GM18517 (cell line): ENCODE measurements around the gene SCN1A.
"Not testable (repeated sequence)": the region's sequence is repeated elsewhere in the genome, so short reads cannot be mapped to it uniquely, and the experiment has no call there.

ENCODE experiments used
- ATAC-seq: cut with Tn5 transposase; IDR thresholded peaks from one replicate; pipeline ENCODE4 v1.9.1; 2021; ENCODE audit warnings: mild to moderate bottlenecking, moderate library complexity; ENCODE audit not compliant: unreplicated experiment

Gene SCN1A

GRCh38 chr2:165990846-165991245, 137.0 kb downstream of the SCN1A start:
- ATAC-seq = no peak

GRCh38 chr2:165989851-165990250, 138.0 kb downstream of the SCN1A start:
- ATAC-seq = no peak

GRCh38 chr2:165985120-165985519, 142.7 kb downstream of the SCN1A start:
- ATAC-seq = no peak

GRCh38 chr2:165972161-165972560, 155.7 kb downstream of the SCN1A start:
- not testable (repeated sequence) for ATAC-seq

GRCh38 chr2:165970663-165971062, 157.2 kb downstream of the SCN1A start:
- no peak for ATAC-seq

GRCh38 chr2:165969227-165969626, 158.6 kb downstream of the SCN1A start:
- no peak for ATAC-seq

GRCh38 chr2:165967746-165968145, 160.1 kb downstream of the SCN1A start:
- no peak for ATAC-seq

GRCh38 chr2:165961818-165962217, 166.0 kb downstream of the SCN1A start:
- ATAC-seq = no peak

GRCh38 chr2:165959371-165959770, 168.4 kb downstream of the SCN1A start:
- ATAC-seq = no peak

- ATAC-seq = no peak
Measured at GRCh38 chr2:165958313-165958960, 169.4 kb downstream of the SCN1A start.

- no peak for ATAC-seq
Measured at GRCh38 chr2:165957030-165957675, 170.7 kb downstream of the SCN1A start.

GRCh38 chr2:165953655-165954606, 173.9 kb downstream of the SCN1A start, which contains the start of gene TTC21B:
TSS of gene TTC21B (minus strand) at chr2:165953776. CDS start at chr2:165953705, 71 bp downstream.
- ATAC-seq = peak; percentile 93

- peak; percentile 24 for ATAC-seq
Measured at GRCh38 chr2:165953306-165953654, 174.5 kb downstream of the SCN1A start.

GRCh38 chr2:165952741-165953211, 175.0 kb downstream of the SCN1A start:
- ATAC-seq = no peak

- no peak for ATAC-seq
Measured at GRCh38 chr2:165952085-165952484, 175.7 kb downstream of the SCN1A start.

- ATAC-seq = no peak
Measured at GRCh38 chr2:165950438-165950837, 177.4 kb downstream of the SCN1A start.

- no peak for ATAC-seq
Measured at GRCh38 chr2:165941827-165942226, 186.0 kb downstream of the SCN1A start.

GRCh38 chr2:165938237-165938636, 189.6 kb downstream of the SCN1A start:
- no peak for ATAC-seq
